GM12873 (cell line): ENCODE data around the gene TRAPPC2L.

Experiments
- CTCF ChIP-seq: IDR thresholded peaks from 2 replicates; pipeline ENCODE4 v1.5.1; 2012; ENCODE audit warnings: low read depth, mild to moderate bottlenecking, moderate library complexity, low read length, control low read depth; ENCODE audit not compliant: insufficient read depth; ENCODE audit errors: missing control alignments

The TRAPPC2L gene

GRCh38 chr16:88877564-88878289 is 20.8 kb downstream of the TRAPPC2L start:
- no peak for TF ChIP-seq CTCF

GRCh38 chr16:88878356-88878755 is 21.4 kb downstream of the TRAPPC2L start:
- no peak for TF ChIP-seq CTCF

GRCh38 chr16:88878967-88879787 is 22.2 kb downstream of the TRAPPC2L start:
- TF ChIP-seq CTCF: no peak

- TF ChIP-seq CTCF: no peak
Observed at GRCh38 chr16:88879788-88880055, 22.8 kb downstream of the TRAPPC2L start.

- no peak for TF ChIP-seq CTCF
Observed at GRCh38 chr16:88880226-88881006, 23.5 kb downstream of the TRAPPC2L start.

- TF ChIP-seq CTCF: no peak
Observed at GRCh38 chr16:88881007-88881615, 24.2 kb downstream of the TRAPPC2L start.
